K562 treated with DMSO at 1 percent for 4 hours (cell line): ENCODE data around the gene TREH. TPM values are rescaled to one million over a fixed set of nuclear protein-coding genes. Genes with fewer than 3 reads are reported as not detected.

Experiments
- total RNA-seq: library from RNA; unstranded; fragments of 300-600 nt; gene quantifications from 2 replicates; pipeline ENCODE4 v1.2.3, GENCODE V29; 2022; ENCODE audit not compliant: insufficient read depth

Gene TREH, protein sequence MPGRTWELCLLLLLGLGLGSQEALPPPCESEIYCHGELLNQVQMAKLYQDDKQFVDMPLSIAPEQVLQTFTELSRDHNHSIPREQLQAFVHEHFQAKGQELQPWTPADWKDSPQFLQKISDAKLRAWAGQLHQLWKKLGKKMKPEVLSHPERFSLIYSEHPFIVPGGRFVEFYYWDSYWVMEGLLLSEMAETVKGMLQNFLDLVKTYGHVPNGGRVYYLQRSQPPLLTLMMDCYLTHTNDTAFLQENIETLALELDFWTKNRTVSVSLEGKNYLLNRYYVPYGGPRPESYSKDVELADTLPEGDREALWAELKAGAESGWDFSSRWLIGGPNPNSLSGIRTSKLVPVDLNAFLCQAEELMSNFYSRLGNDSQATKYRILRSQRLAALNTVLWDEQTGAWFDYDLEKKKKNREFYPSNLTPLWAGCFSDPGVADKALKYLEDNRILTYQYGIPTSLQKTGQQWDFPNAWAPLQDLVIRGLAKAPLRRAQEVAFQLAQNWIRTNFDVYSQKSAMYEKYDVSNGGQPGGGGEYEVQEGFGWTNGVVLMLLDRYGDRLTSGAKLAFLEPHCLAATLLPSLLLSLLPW
- total RNA-seq = not detected in 2 replicates

DNA sequence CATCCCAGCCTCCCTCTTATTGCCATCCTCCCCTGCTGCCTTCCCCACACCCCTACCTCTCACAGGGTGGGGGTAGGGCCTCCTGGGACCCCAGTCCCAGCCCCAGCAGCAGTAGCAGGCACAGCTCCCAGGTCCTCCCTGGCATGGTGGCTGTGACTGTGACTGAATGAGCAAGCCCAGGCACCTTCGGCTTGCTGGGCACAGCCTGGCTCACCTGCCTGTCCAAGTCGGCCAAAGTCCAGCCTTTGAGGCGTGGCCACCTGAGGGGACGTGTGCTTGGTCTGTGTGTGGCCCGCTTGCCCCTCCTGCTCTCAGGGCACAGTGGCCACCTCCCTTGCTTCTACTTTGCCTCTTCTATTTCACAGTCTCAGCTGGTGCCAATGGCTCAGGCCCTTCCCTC, at the start of gene TREH:
TREH (minus strand) TSS at position 168 of the 400 bp plus-strand sequence; CDS start at position 145, 23 bp downstream.

DNA sequence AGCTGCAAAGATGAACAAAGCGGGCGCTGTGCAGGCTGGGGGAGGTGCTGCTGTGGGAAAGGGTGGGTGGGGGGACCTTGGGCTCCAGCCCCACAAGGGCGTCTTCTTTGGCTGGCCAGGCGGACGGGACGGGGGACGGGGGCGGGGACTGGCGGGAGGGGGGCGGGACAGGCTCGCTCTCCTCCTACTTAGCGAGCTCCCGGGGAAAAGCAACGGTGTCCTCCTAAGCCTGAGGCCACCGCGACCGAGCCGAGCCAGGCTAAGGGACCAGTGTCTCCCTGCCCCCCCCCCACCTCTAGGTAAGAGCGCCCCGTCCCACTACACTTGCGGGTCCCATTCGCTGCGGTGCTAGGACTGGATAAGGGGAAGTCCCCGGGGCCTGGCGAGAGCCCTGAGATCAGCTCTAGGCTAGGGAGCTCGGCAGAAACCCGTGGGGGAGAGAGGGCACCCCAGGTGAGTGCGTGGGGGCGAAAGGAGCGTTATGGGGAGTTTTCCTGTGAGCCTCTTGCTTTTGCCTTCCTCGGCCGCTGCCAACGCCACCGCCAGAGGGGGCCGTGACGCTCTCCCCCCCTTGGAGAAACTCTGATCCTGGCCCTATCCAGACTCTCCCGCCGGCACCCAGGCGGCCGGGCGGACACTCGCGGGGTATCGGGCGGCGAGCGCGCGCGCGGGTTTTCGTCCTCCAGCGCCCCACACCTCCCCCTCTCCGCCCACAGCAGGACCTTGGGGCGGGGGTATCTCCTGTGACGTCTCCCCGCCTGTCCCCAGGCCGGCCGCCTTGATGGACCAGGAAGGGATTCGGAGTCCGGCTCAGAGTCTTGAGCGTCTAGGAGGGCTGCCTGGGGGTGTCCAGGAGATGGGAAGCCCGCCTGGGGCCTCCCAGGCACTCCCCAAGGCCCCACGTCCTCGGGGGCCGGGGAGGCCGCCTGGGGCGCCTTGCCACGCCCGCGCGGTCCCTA, 71.8 kb downstream of the TREH start, which contains the start of gene PHLDB1:
PHLDB1 (plus strand) TSS at position 215 of the 959 bp plus-strand sequence. CDS start 6,222 bp downstream, outside the sequence.

Other genes with a start within 250 kb of the TREH start
- 17.7 and 23.8 TPM in 2 replicates for gene KMT2A, start 243.2 kb downstream of the TREH start, total RNA-seq
- 2.8 and 2.9 TPM in 2 replicates for gene TTC36, start 152.2 kb downstream of the TREH start, total RNA-seq
- gene TMEM25, start 148.5 kb downstream of the TREH start, total RNA-seq = 7.8 and 21.9 TPM in 2 replicates
- 13.5 and 16.9 TPM in 2 replicates for gene IFT46, start 113.7 kb downstream of the TREH start, total RNA-seq
- 93.3 and 108 TPM in 2 replicates for gene ARCN1, start 107.2 kb downstream of the TREH start, total RNA-seq
- gene PHLDB1, start 72.0 kb downstream of the TREH start, total RNA-seq = 23.8 and 27.1 TPM in 2 replicates
- 14.2 and 22.0 TPM in 2 replicates for gene DDX6, start 111.5 kb upstream of the TREH start, total RNA-seq
- gene CXCR5, start 204.2 kb upstream of the TREH start, total RNA-seq = not detected in 2 replicates
- 8.3 and 14.2 TPM in 2 replicates for gene BCL9L, start 246.3 kb upstream of the TREH start, total RNA-seq